ENCODE data around the gene PCCA.
"Not testable (repeated sequence)": the region's sequence is repeated elsewhere in the genome, so short reads cannot be mapped to it uniquely, and the experiment has no call there.

Gene PCCA

DNA sequence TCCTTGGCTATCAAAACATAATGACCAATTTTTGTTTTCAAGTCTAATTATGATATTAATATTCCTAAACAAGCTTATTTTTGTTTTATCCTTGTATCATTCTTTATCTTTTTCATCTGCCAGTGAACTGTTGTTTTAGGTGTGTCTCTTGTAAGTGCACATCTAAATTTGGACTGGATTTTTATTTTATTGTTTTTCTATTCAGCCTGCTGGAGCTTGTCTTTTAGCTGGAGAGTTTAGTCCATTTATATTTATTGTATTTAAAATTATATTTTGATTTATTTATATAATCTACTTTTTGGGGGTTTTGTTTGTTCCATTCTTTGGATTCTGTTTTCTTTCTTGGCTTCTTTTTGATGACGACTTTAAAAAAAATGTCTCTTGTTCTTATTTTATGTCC lies 159.0 kb downstream of the PCCA start:
- no peak for DNase-seq

DNA sequence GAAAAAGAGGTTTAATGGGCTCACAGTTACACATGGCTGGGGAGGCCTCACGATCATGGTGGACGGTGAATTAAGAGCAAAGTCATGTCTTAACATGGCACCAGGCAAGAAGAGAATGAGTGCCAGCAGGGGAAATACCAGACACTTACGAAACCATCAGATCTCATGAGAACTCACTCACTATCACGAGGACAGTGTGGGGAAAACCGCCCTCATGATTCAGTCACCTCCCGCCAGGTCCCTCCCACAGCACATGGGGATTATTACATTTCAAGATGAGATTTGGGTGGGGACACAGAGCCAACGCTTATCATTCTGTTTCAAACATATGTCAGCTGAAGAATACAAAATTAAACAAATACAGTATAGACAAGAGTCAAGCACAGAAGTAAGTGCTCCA lies 165.1 kb downstream of the PCCA start:
- no peak for DNase-seq

DNA sequence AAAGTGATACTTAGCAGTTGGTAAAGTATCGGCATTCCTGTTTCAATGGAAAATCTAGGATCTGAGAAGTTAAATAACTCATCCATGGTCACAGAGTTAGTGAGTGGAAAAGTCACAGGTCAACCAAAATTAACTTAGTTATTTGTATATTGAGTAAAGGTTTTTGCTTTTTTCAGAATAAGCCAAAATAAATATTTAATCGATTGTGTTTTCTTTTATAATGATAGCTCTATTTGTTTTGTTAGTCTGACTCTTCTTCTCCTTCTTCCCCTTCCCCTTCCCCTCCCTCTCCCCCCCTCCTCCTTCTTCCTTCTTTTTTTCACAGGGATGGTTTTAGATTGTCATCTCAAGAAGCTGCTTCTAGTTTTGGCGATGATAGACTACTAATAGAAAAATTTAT lies 173.5 kb downstream of the PCCA start:
- no peak for DNase-seq

DNA sequence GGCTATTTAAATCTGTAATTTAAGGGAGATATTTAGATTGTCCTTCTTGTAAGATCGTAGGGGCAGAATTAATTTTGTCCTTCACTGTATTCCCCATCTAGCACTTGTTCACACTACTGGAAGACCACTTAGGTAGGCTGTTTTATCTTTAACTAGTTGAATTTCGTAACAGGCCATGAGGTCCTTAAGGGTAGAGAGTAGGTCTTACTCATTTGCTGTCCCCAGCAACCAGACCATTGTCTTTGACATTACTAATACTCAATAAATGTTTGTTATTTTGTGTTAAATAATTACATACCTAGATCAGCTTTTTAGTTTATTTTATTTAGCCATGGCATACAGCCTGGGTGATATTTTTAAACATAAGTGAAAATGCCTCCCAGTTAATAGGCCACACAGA lies 177.1 kb downstream of the PCCA start:
- no peak for DNase-seq

DNA sequence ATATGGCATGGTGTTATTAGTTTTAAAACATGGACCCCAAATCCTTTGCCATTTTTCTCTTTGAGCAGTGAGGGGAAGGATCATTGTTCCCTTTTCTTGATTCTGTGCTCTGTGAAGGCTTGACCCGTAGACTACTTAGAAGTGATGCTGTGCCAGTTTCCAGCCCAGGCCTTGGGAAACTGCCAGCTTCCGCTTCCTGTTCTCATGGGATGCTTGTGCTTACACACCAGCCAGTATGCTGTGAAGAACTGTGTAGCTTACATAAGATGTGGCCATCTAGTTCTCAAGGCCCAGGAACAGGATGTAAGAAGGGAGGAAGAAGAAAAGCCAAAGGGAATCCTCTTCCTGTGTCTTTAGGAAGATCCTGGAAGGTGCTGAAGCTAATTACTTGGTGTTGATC lies 180.9 kb downstream of the PCCA start:
- no peak for DNase-seq

DNA sequence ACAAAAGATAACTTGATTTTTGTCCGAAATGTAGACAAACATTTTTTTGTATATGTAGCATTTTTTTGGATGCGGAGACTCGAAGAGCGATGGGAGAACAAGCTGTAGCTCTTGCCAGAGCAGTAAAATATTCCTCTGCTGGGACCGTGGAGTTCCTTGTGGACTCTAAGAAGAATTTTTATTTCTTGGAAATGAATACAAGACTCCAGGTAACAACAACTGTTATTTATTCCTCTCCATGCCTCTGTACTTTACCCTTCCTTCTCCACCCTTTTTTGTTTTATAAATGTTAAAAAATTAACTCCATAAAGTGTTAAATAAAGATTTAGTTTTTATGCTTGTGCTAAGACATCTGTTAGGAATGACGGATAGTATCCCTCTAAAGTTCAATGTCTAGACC lies 184.2 kb downstream of the PCCA start:
- DNase-seq = no peak

DNA sequence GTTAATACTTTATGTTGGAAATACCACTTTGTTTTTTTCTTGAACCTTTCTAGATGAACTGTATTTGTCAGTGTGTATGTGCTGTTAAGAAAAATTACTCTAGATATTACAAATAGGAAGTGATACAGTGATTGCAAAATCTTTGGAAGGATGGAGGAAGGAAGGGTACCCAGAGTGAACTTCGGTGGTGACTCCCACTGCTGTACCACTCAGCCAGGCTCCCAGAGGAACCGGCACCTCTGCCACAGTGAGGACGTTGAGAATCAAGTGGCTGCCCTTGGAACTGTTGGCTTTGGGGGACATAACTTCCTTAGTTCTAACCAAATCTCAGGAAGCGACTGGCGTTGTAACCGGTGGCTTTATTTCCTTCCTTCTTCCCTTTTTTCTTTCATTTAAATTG lies 184.7 kb downstream of the PCCA start:
- DNase-seq = no peak

DNA sequence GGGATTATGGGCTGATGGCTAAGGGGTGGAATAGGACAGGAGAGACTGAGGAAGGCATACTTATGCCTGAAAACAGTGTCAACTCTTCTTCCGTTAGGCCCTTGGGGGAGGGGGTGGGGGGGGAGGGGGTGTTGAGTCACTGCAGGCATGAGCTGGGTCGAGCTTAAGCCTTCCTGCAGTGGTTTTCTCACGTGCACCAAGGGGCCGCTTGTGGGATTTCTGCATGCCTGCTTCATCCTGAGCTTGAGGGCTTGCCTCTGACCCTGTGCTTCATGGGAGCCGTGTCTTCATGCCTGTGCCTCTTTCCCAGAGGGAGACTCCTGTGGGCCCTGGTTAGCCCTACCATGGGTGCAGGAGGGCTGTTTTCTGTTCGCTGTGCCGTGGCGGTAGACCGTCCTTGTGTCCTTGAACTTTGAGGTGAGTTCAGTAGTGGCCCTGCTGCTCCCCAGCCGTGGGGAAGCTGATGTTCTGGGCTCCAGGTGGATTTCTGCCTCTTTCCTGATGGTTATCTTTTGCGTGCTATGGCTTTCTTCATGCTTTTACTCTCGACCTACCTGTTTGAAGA lies 186.1 kb downstream of the PCCA start:
- DNase-seq = no peak

DNA sequence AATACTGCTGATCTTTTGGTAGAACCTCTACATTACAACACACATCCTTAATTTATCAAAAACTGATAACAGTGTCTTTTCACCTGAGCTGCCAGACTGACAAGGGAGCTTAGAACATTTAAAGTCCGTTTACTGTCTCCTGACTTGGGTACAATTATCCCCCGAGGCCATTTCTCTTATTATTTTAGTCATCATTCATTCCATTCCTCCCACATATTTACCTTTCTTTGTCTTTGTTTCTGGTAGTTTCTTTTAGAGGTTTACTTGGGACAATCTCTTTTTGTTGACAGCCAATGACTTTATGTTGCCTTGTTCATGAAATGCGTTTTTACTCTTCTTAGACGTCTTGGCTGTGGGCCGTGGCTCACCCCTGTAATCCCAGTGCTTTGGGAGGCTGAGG lies 186.9 kb downstream of the PCCA start:
- DNase-seq = no peak

DNA sequence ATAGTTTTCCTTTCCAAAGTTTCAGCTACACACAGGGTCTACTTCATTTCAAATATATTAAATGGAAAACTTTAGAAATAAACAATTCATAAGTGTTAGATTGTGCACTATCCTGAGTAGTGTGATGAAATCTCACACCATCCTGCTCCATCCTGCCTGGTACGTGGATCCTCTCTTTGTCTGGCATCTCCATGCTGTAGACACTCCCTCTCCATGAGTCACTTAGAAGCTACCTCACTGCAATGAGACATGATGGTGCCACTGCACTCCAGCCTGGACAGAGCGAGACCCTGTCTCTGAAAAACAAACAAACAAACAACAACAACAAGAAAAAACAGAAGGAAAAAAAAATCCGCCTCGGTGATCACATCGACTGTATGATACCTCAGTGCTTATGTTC lies 191.8 kb downstream of the PCCA start:
- DNase-seq = no peak

DNA sequence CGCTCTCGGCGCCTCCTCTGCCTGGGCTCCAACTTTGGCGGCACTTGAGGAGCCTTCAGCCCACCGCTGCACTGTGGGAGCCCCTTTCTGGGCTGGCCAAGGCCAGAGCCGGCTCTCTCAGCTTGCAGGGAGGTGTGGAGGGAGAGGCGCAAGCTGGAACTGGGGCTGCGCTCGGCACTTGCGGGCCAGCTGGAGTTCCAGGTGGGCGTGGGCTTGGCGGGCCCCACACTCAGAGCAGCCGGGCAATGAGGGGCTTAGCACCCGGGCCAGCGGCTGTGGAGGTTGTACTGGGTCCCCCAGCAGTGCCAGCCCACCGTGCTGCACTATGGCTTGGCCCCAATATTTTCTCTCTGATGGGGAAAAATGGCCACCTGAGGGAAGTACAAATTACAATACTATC lies 193.4 kb downstream of the PCCA start:
- not testable (repeated sequence) for DNase-seq

DNA sequence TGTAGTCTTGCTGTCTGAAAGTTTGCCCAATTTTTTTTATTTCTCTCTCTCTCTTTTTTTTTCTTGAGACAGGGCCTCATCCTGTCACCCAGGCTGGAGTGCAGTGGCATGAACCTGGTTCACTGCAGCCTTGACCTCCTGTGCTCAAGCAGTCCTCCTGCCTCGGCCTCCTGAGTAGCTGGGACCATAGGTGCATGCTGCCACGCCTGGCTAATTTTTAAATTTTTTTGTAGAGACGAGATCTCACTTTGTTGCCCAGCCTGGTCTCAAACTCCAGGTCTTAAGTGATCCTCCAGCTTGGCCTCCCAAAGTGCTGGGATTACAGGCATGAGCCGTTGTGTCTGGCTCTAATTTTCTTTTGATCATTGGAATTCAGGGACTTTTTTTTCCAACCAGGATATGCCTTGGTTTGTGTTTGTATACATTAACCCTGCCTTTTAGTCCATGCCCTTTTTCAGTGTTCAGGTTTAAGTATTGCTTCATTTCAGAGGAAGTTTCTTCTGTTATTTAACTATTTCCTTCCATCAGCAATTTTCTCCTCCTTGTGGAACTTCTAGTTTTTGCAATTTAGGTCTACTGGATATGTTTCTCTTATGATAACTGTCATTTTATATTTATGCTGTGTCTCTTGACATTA lies 201.4 kb downstream of the PCCA start:
- no peak for DNase-seq

DNA sequence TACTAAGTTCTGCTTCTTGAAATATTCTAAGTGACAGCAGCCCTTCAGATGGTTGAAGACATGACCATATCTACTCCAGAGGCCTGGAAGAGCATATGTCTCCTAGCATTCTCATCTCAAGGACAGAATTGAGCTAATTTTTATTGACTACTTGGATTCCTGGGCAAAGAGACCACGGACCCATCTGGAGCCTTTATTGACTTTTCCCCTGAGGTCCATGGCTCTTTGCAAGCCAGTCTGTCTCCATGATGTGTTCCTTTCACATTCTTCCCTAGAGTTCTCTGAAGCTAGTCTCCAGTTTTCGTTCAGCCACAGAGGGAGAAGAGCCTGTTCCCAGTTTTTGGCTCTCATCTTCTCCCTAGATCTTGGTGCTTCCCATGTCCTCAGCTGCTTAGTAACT lies 202.7 kb downstream of the PCCA start:
- no peak for DNase-seq

DNA sequence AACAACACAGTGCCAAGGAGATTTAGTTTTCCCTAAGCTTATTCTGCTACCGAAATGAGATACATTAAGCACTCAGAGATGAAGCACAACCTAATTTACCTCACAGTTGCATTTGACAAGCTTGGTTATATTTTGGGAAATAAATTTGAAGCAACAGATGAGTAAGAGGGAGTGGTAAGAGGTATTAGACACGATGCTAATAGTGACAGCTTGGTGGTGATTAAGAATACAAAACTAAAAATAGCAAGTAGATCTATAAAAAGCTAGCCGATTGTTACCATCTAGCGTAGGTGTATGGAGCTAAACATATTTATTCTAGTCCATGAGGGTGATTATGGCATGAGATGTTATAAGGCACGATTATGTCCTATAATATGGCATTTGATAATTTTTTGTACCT lies 208.5 kb downstream of the PCCA start:
- no peak for DNase-seq

DNA sequence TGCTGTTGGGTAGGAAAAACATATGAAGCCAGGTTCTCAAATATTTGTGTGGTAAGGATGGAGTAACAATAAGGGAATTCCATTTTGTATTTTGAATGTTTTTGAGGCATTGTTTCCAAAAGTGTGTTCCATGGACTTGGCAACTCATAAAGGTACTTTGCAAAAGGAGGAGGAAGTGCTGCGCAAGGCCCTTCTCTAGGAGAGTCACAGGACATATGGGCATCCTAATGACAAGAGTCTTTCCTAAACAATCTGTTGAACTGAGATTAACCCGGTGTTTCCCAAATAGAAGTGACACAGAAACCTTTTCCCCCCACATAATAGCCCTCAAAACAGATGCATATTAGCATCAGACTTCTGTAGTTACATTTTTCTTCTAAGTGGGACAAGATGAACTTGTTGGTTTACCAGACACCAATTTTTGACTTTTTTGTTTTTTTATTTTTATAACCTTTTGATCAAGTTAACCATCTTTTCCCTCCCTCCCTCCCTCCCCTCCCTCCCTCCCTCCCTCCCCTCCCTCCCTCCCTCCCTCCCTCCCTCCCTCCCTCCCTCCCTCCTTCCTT lies 209.3 kb downstream of the PCCA start:
- DNase-seq = no peak

DNA sequence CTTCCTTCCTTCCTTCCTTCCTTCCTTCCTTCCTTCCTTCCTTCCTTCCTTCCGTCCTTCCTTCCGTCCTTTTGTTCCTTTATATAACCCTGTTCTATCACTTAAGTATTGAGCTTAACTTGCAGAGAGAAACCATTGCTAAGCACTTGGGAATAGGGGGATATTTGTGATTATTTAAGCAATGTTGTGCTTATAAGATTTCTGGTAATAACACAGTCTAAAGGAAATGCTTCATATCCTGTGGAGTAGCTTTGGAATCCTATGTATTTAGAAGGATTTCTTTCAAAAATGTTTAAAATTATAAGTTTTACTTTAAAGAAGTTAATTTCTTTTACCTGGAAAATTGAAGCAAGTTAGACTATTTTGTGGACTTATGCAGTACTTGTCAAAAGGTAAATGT lies 209.8 kb downstream of the PCCA start:
- no peak for DNase-seq

DNA sequence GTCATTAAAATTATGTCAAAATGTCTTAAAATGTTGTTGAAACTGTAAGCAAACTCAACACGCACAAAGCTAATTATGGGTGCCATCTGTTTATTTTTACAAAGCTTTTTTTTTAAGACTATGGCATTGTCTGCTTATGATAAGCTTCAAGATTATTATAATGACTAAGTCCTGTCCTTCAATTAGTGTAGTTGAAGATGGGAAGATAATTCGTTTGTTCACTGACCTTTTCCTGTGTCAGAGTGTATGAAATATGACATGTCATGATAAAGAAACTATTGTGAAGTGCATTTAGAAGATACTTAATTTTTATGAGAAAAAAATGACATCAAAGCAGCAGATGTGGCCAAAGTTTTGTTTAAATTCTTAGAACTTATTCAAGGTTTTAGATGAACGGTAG lies 211.3 kb downstream of the PCCA start:
- no peak for DNase-seq

DNA sequence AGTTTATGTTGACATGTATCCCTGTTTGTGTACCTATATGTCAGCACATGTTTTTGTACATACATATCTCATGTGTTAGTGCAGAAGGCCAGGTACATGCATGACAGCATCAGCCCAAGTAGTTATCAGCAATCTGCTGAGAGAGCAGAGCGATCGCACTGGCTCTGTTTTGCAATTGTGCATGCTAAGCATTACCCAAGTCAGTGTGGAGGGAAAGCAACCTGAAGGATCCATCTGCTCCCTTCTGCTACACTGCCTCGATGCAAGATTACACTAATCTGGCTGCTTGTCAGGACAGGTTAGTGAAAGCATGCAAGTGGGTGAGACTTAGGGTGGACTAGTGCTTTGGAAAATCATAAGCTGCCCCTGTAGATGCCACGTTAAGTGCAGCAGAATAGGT lies 211.8 kb downstream of the PCCA start:
- no peak for DNase-seq

DNA sequence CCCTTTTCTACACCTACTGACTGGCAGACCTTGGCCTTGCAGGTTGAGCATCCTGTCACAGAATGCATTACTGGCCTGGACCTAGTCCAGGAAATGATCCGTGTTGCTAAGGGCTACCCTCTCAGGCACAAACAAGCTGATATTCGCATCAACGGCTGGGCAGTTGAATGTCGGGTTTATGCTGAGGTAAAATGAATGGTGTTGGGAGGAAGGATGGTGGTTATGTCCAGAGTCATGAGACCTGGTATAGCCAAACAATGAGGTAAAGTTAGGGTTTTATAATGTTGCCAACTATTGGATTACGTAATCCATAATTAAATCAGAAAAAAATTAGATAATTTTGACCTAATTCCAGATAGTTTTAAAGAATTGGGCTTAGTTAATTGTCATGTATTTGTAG lies 212.5 kb downstream of the PCCA start:
- DNase-seq = peak; percentile 59 to 64

DNA sequence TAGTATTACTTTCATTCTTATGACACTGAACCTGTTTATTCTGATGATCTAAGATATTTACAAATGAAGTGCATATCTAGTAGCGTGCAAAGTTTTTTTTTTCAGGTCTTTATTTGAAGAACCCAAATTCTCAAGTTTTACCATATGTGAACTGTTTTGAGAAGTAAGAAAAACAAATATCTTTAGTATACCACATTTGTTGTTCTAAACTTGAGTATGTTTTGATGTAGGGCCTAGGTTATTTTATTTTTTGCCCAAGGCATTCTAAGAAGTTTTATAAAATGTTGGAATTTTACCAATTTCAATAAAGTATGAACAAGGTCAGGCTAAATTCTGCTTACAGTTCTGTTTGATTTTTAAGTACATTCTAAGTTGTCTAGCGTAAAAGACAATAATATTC lies 213.5 kb downstream of the PCCA start:
- no peak for DNase-seq

DNA sequence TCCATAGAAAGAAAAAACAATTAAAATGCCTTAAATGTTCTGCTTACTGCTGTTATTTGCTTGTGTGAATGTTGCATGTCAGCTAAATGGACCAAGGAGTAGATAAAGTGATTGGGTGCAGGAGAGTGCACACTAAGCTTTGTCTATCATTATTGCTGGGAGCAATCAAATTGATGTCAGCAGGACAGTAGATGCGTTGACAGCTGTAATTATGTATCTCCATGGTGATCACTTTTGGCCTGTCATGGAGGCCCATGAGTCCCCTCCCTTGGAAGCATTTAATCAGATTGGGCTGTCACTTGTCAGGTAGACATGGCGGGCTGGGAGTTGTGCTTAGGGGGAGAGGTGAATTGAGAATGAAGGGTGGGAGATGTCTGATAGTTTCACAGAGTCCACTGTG lies 215.3 kb downstream of the PCCA start:
- DNase-seq = peak; percentile 68 to 72

DNA sequence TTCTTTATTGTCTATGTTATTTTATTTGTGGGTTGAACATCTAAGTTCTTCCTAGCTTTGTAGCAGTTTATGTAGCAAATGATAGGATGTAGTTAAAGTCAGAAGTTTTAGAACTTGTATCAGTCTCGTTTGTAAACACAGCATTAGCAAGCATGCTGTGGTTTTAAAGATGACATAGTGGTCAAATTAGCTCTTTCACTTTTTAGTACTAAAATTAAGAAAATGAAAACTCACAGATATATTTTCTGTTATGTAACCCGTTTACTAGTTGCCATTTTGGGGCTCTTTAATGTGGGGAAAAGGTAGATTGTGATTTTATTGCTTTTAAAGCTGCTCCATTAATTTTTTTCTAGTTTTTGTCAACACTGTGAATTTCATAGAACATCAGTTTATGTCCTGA lies 216.5 kb downstream of the PCCA start:
- no peak for DNase-seq

DNA sequence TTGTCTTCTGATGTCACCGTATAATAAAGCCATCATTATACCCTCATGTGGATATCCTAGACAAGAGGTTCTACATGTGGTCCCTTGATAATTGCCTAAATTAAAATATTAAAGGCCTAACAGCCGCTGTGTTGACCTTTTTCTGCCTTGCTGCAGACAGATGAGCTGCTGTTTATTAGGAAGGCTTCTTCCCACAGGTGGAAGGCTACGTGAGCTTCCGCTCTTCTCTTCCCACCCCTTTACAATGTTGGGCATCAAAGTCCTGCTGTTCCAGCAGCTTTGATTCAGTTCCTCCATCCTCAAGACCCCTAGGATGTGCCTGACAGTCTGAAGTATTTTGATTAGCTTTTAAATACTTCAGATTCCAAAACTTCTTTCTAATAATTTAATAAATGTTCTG lies 217.1 kb downstream of the PCCA start:
- peak; percentile 75 to 88 for DNase-seq

DNA sequence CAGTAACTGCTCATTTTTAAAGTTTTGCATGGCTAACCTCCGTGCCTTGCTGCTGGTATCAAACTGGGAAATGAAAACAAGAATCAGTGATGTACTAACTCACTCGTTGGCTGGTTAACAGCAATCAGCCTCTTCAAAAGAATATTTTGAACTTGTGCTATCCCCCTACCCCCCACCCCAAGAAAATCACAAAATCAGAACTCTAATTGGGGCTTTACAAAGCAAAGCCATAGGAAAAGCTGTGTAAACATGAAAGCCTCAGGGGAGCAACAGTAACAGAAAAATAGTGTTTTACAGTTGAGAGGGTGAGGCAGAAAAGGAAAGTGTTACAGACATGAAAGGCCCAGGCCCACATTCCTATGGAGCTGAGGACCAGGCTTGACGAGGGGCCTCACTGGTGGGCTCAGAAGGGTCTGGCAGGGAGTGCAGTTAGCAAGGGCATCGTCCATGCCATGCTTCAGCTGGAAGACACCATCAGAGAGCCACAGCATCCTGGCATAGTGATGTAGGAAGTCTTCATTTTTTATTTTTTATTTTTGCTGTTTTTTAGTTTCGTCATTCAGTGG lies 217.6 kb downstream of the PCCA start:
- peak; percentile 61 to 62 for DNase-seq
